Loucy (cell line): ENCODE measurements around the gene LRRC34.

Experiments used
- H2AFZ ChIP-seq: fragments of 200-600 bp; sonication (generic); 2 replicates; pipeline ENCODE4 v1.6.0; 2016; ENCODE audit warnings: antibody characterized with exemption, mild to moderate bottlenecking, low read length, moderate library complexity
- H3F3A ChIP-seq: fragments of 200-600 bp; 2 replicates; pipeline ENCODE4 v1.6.0; 2016; ENCODE audit warnings: antibody characterized with exemption, low read depth, mild to moderate bottlenecking
- H3K27me3 ChIP-seq: fragments of 200-600 bp; sonication (generic); 2 replicates; pipeline ENCODE4 v1.6.1; 2014; ENCODE audit warnings: low read length, mild to moderate bottlenecking; ENCODE audit not compliant: insufficient read depth, poor library complexity, severe bottlenecking
- H3K36me3 ChIP-seq: fragments of 200-600 bp; sonication (generic); 2 replicates; pipeline ENCODE4 v1.6.1; 2016; ENCODE audit warnings: low read length; ENCODE audit not compliant: insufficient read depth
- H3K4me1 ChIP-seq: fragments of 200-600 bp; sonication (generic); 2 replicates; pipeline ENCODE4 v1.5.1; 2014; ENCODE audit warnings: low read length, mild to moderate bottlenecking; ENCODE audit not compliant: insufficient read depth, poor library complexity, severe bottlenecking
- H3K4me2 ChIP-seq: fragments of 200-600 bp; sonication (generic); 2 replicates; pipeline ENCODE4 v1.6.0; 2014; ENCODE audit warnings: antibody characterized with exemption, low read length, low read depth, mild to moderate bottlenecking; ENCODE audit not compliant: poor library complexity, severe bottlenecking
- H3K4me3 ChIP-seq: fragments of 200-600 bp; sonication (generic); 2 replicates; pipeline ENCODE4 v1.5.1; 2014; ENCODE audit warnings: low read length, mild to moderate bottlenecking, mixed read lengths; ENCODE audit not compliant: poor library complexity, severe bottlenecking
- H3K79me2 ChIP-seq: fragments of 200-600 bp; sonication (generic); 2 replicates; pipeline ENCODE4 v1.6.1; 2014; ENCODE audit warnings: low read length; ENCODE audit not compliant: insufficient read depth
- H3K9ac ChIP-seq: fragments of 200-600 bp; sonication (generic); 2 replicates; pipeline ENCODE4 v1.6.0; 2014; ENCODE audit warnings: mild to moderate bottlenecking, low read depth, low read length, moderate library complexity; ENCODE audit not compliant: poor library complexity, severe bottlenecking
- H3K9me2 ChIP-seq: fragments of 200-600 bp; sonication (generic); replicated peaks from 2 replicates; pipeline ENCODE4 v1.6.1; 2016; ENCODE audit warnings: low read depth, low read length, mixed read lengths
- H3K9me3 ChIP-seq: fragments of 200-600 bp; sonication (generic); 2 replicates; pipeline ENCODE4 v1.6.1; 2014; ENCODE audit warnings: mild to moderate bottlenecking, antibody characterized with exemption, low read length, low read depth; ENCODE audit not compliant: insufficient read depth
- H4K20me1 ChIP-seq: fragments of 200-600 bp; sonication (generic); 2 replicates; pipeline ENCODE4 v1.6.0; 2014; ENCODE audit warnings: antibody characterized with exemption, low read length, mild to moderate bottlenecking; ENCODE audit not compliant: insufficient read depth, poor library complexity, severe bottlenecking
- EZH2phosphoT487 ChIP-seq: fragments of 200-600 bp; IDR thresholded peaks from 2 replicates; pipeline ENCODE4 v1.6.1; 2018; ENCODE audit warnings: antibody characterized with exemption, mild to moderate bottlenecking, moderate library complexity, borderline replicate concordance
- TF ChIP-seq, protein P1 (sequence below): fragments of 200-600 bp; sonication (generic); conservative IDR thresholded peaks from 2 replicates; pipeline ENCODE4 v1.5.1; 2014; ENCODE audit warnings: mild to moderate bottlenecking, antibody characterized with exemption, low read length

Gene LRRC34

DNA sequence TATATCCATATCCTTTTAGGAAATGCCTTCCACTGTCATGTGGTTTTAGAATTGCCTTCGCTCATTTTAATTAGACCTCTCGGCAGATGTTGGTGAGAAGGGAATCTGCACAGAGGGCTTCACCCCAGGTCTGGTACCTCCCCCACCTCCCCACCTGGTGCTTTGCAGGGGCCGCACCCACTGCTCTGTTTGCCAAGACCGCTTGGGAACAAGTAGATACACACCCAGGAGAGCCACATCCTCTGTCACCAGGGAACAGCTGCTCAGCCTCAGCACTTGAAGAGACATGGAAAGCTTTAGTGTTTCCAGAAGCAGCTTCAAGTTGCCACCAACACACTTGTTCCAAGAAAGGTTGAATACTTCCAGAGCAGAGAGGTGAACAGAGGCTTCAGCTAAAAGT is 35.2 kb upstream of the LRRC34 start:
- Histone ChIP-seq H3K79me2 (no peaks in the 10 kb centered on the region), H4K20me1 (no peaks in the 10 kb centered on the region), H3K4me3 (no peak overlapping the region), H3K9me2 (no peaks in the 10 kb centered on the region), H2AFZ (no peak overlapping the region), H3K9me3 (no peaks in the 10 kb centered on the region), H3F3A (no peaks in the 10 kb centered on the region), H3K4me2 (no peak overlapping the region), H3K36me3 (no peaks in the 10 kb centered on the region), H3K4me1 (no peaks in the 10 kb centered on the region), H3K9ac (no peak overlapping the region), H3K27me3 (no peaks in the 10 kb centered on the region)
- no peak for TF ChIP-seq EZH2phosphoT487
- TF ChIP-seq, protein P1, sequence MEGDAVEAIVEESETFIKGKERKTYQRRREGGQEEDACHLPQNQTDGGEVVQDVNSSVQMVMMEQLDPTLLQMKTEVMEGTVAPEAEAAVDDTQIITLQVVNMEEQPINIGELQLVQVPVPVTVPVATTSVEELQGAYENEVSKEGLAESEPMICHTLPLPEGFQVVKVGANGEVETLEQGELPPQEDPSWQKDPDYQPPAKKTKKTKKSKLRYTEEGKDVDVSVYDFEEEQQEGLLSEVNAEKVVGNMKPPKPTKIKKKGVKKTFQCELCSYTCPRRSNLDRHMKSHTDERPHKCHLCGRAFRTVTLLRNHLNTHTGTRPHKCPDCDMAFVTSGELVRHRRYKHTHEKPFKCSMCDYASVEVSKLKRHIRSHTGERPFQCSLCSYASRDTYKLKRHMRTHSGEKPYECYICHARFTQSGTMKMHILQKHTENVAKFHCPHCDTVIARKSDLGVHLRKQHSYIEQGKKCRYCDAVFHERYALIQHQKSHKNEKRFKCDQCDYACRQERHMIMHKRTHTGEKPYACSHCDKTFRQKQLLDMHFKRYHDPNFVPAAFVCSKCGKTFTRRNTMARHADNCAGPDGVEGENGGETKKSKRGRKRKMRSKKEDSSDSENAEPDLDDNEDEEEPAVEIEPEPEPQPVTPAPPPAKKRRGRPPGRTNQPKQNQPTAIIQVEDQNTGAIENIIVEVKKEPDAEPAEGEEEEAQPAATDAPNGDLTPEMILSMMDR, result no peak

DNA sequence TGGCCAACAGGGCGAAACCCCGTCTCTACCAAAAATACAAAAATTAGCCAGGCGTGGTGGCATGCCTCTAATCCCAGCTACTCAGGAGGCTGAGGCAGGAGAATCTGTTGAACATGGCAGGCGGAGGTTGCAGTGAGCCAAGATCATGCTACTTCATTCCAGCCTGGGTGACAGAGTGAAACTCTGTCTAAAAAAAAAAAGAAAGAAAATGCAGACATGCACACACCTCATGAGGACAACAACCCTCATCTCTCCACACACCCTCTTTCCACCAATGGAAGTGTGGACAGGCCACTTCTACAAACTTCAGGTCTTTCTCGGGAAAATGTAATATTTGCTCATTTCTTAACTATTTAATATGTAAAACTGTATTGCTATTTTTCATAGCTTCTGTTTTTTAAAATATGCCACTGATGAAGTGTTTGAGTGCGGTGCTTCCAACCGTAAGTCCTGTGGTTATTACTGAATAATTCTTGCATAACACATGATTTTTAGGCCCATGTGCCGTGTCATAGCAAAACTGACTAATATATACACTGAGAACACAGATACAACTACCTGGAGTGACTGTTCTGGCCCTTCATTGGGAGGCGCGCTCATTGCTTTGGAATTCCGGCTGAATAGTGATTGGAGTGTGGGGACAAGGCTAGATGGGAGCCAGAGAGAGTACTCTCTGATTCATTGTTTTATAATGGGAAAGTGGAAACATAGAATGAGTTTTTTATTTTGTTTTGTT is 33.9 kb upstream of the LRRC34 start:
- H3K9me2 ChIP-seq, result no peaks in the 10 kb centered on the region
- H3K4me1 ChIP-seq, result no peaks in the 10 kb centered on the region
- no peaks in the 10 kb centered on the region for H3K9me3 ChIP-seq
- H3F3A ChIP-seq, result no peaks in the 10 kb centered on the region
- TF ChIP-seq EZH2phosphoT487, result no peak
- TF ChIP-seq, protein P1, result no peak
- no peaks in the 10 kb centered on the region for H3K79me2 ChIP-seq
- no peak overlapping the region for H3K9ac ChIP-seq
- no peaks in the 10 kb centered on the region for H3K36me3 ChIP-seq
- no peak overlapping the region for H3K4me2 ChIP-seq
- no peak overlapping the region for H2AFZ ChIP-seq
- no peak overlapping the region for H3K4me3 ChIP-seq
- no peaks in the 10 kb centered on the region for H4K20me1 ChIP-seq
- no peaks in the 10 kb centered on the region for H3K27me3 ChIP-seq

DNA sequence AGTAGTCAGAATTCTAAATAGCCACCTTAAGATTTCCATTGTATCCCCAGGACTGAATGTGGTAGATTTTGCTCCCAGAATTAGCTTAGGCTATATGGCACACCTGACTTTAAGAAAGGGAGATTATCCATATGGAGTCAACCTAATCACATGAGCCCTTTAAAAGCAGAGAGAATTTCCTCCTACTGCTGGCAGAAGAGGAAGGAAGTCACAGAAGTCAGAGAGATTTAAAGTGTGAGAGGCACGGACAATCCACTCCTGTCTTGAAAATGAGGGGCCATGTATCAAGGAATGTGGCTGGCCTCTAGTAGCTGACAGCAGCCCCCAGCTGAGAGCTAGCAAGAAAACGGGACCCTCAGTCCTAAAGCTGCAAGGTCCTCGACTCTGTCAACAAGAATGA is 30.3 kb upstream of the LRRC34 start:
- Histone ChIP-seq H3F3A (no peaks in the 10 kb centered on the region), H2AFZ (no peak overlapping the region)

More for the DNA sequence above, 30.3 kb upstream of the LRRC34 start:
- no peaks in the 10 kb centered on the region for H3K9me3 ChIP-seq
- H3K4me2 ChIP-seq, result no peak overlapping the region
- TF ChIP-seq, protein P1, result no peak
- TF ChIP-seq EZH2phosphoT487, result no peak
- no peaks in the 10 kb centered on the region for H3K79me2 ChIP-seq
- H3K27me3 ChIP-seq, result no peaks in the 10 kb centered on the region
- H3K9ac ChIP-seq, result no peak overlapping the region
- no peaks in the 10 kb centered on the region for H3K4me1 ChIP-seq
- H3K36me3 ChIP-seq, result no peaks in the 10 kb centered on the region
- no peak overlapping the region for H3K4me3 ChIP-seq
- no peaks in the 10 kb centered on the region for H4K20me1 ChIP-seq
- no peaks in the 10 kb centered on the region for H3K9me2 ChIP-seq
